GM12892 (cell line): ENCODE results near the gene ATAT1.

Source experiments
- POLR2A ChIP-seq: IDR thresholded peaks from 2 replicates; pipeline ENCODE4 v1.6.1; 2011; ENCODE audit warnings: low read depth, low read length, control low read depth
- POLR2AphosphoS5 ChIP-seq: IDR thresholded peaks from 2 replicates; pipeline ENCODE4 v1.6.1; 2011; ENCODE audit warnings: low read depth, low read length, control low read depth
- TAF1 ChIP-seq: IDR thresholded peaks from 2 replicates; pipeline ENCODE4 v1.6.1; 2011; ENCODE audit warnings: low read depth, mild to moderate bottlenecking, control low read depth, low read length, borderline replicate concordance

DNA sequence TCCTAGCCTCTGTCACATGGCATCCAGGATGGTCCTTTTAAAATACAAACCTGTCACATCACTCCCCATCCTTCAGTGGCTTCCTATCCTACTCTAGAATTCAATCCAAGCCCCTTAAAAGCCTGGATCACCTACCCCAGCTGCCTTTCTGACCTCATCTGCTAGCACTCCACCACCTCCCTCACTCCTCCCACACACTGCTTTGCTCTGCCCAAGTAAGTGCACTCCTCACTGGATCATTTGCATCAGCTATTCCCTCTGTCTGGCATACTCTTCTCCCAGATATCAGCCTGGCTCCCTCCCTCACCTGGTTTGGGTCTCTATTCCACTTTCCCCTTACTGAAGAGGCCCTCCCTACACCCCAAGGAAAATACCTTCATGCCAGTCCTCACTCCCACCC is 30.8 kb downstream of the ATAT1 start:
- no peak for TF ChIP-seq POLR2AphosphoS5
- TF ChIP-seq POLR2A = no peak
- no peak for TF ChIP-seq TAF1
